H1 (cell line): ENCODE measurements around the gene DNAJC17. TPM values are rescaled to one million over a fixed set of nuclear protein-coding genes. Genes with fewer than 3 reads are reported as not detected.

Experiments used
- ASH2L ChIP-seq: fragments of 200-600, 300-600 bp; sonication (generic); IDR thresholded peaks from one replicate; pipeline ENCODE4 v1.7.1; 2017; ENCODE audit warnings: low read length
- BCL11A ChIP-seq, 2 experiments: IDR thresholded peaks; one replicate each; pipeline ENCODE4 v1.6.1; 2011; ENCODE audit warnings: low read depth in 2 of 2, low read length in 2 of 2, mild to moderate bottlenecking in 2 of 2
- BRCA1 ChIP-seq: IDR thresholded peaks from 2 replicates; pipeline ENCODE4 v1.6.1; 2012; ENCODE audit warnings: low read depth, low read length, improper control_type of control experiment
- CBX8 ChIP-seq: fragments of 300-800, 300-1000 bp; sonication (generic); IDR thresholded peaks from 2 replicates; pipeline ENCODE4 v1.7.1; 2016; ENCODE audit warnings: low read depth, low read length, borderline replicate concordance
- CEBPB ChIP-seq: IDR thresholded peaks from 2 replicates; pipeline ENCODE4 v1.6.1; 2012; ENCODE audit warnings: low read depth, low read length
- FOSL1 ChIP-seq: IDR thresholded peaks from 2 replicates; pipeline ENCODE4 v1.6.1; 2011; ENCODE audit warnings: mild to moderate bottlenecking, low read depth, low read length, moderate library complexity; ENCODE audit not compliant: insufficient read depth
- HDAC6 ChIP-seq: IDR thresholded peaks from one replicate; pipeline ENCODE4 v1.7.1; 2012; ENCODE audit warnings: low read depth, mild to moderate bottlenecking, inconsistent platforms, low read length, moderate library complexity
- KDM1A ChIP-seq: fragments of 200-600, 300-600 bp; sonication (generic); IDR thresholded peaks from 2 replicates; pipeline ENCODE4 v1.7.1; 2016; ENCODE audit warnings: mild to moderate bottlenecking, low read length, borderline replicate concordance
- RFX5 ChIP-seq: IDR thresholded peaks from 2 replicates; pipeline ENCODE4 v1.6.1; 2011; ENCODE audit warnings: low read depth, low read length, improper control_type of control experiment, borderline replicate concordance
- RNF2 ChIP-seq: fragments of 200-900, 300-1000 bp; sonication (generic); IDR thresholded peaks from 2 replicates; pipeline ENCODE4 v1.7.1; 2016; ENCODE audit warnings: borderline replicate concordance, low read depth, mild to moderate bottlenecking, antibody characterized with exemption, low read length; ENCODE audit not compliant: poor library complexity, severe bottlenecking; ENCODE audit errors: missing control alignments
- SIN3A ChIP-seq, 2 experiments: IDR thresholded peaks in 1 of 2; conservative IDR thresholded peaks in 1 of 2; 2 replicates each; pipeline ENCODE4 v1.6.1; 2011 to 2012; ENCODE audit warnings: low read length in 2 of 2, improper control_type of control experiment in 1 of 2, low read depth in 1 of 2, mild to moderate bottlenecking in 1 of 2
- SIX5 ChIP-seq: IDR thresholded peaks from 2 replicates; pipeline ENCODE4 v1.6.1; 2011; ENCODE audit warnings: mild to moderate bottlenecking, low read depth, low read length
- SRF ChIP-seq: IDR thresholded peaks from 2 replicates; pipeline ENCODE4 v1.6.1; 2011; ENCODE audit warnings: mild to moderate bottlenecking, low read depth, low read length, moderate library complexity
- TAF1 ChIP-seq: IDR thresholded peaks from 2 replicates; pipeline ENCODE4 v1.6.1; 2011; ENCODE audit warnings: mild to moderate bottlenecking, low read depth, low read length
- TAF7 ChIP-seq: optimal IDR thresholded peaks from 2 replicates; pipeline ENCODE3; 2011; ENCODE audit warnings: low read depth, mild to moderate bottlenecking, inconsistent platforms, low read length, moderate library complexity, borderline replicate concordance
- YY1 ChIP-seq: IDR thresholded peaks from 2 replicates; pipeline ENCODE4 v1.6.1; 2011; ENCODE audit warnings: low read depth, mild to moderate bottlenecking, low read length
- polyA plus RNA-seq, 7 experiments: library from polyadenylated mRNA; depleted of rRNA in 3 of 7; stranded (reverse) in 5 of 7; unstranded in 2 of 7; fragments of >200 nt in 5 of 7; fragments of 200-250 nt in 2 of 7; gene quantifications; 1 replicate in 5 of 7; 2 replicates in 1 of 7; 4 replicates in 1 of 7; pipeline versions ENCODE4 v1.2.1 to v1.2.3, GENCODE V29; 2011 to 2013; ENCODE audit warnings: missing spikeins in 2 of 7, mixed read lengths in 2 of 7
- total RNA-seq: library from RNA; stranded (reverse); fragmentation: NEBNext Ultra II Directional; extraction: Animal tissue kit (Norgen Biotek cat#: 25700); gene quantifications from 2 replicates; pipeline ENCODE4 v1.2.1, GENCODE V29; 2021

The DNAJC17 gene
- total and polyA plus RNA-seq, 2 of the 8 experiments (the other 6 are each of a cell fraction or from before 2014, with no cell fraction given), result 39.5 to 45.4 TPM

GRCh38 chr15:40787344-40787841, 19.9 kb downstream of the DNAJC17 start (continued):
- TF ChIP-seq SIX5, result no peak
- peak; percentile 39; the same call in 1 of the 2 replicates for TF ChIP-seq CEBPB
- TF ChIP-seq SIN3A (conservative IDR thresholded peaks at IDR 0.05 in 1 of 2, IDR thresholded peaks at IDR 0.05 in 1 of 2; ENCODE audit: low read depth in 1 of 2, low read length in 2 of 2), result 0 out of 4 replicates have a peak, but pooled peaks have one; percentile 14 to 60
- no peak for TF ChIP-seq CBX8
- no peak for TF ChIP-seq BRCA1
- no peak for TF ChIP-seq FOSL1
- peak; percentile 29; the same call in 1 of the 2 replicates for TF ChIP-seq YY1
- no peak for TF ChIP-seq RFX5
- TF ChIP-seq TAF1, result peak; percentile 29; the same call in 1 of the 2 replicates
- no peak for TF ChIP-seq HDAC6
- TF ChIP-seq KDM1A, result no peak; the same call in 1 of the 2 replicates
- no peak for TF ChIP-seq RNF2
- peak; percentile 95 for TF ChIP-seq ASH2L
- TF ChIP-seq BCL11A (IDR thresholded peaks at IDR 0.05; ENCODE audit: low read depth in 2 of 2, low read length in 2 of 2), result no peak
- TF ChIP-seq SRF, result no peak
- TF ChIP-seq TAF7, result no peak
